ENCODE results near the gene NDOR1. TPM values are rescaled to one million over a fixed set of nuclear protein-coding genes. Genes with fewer than 3 reads are reported as not detected.
"Not testable (repeated sequence)": the region's sequence is repeated elsewhere in the genome, so short reads cannot be mapped to it uniquely, and the experiment has no call there.

Gene NDOR1
- total RNA-seq, 4 donors from 2014 or later, result 9.0 to 16.6 (median 15.4) TPM

DNA sequence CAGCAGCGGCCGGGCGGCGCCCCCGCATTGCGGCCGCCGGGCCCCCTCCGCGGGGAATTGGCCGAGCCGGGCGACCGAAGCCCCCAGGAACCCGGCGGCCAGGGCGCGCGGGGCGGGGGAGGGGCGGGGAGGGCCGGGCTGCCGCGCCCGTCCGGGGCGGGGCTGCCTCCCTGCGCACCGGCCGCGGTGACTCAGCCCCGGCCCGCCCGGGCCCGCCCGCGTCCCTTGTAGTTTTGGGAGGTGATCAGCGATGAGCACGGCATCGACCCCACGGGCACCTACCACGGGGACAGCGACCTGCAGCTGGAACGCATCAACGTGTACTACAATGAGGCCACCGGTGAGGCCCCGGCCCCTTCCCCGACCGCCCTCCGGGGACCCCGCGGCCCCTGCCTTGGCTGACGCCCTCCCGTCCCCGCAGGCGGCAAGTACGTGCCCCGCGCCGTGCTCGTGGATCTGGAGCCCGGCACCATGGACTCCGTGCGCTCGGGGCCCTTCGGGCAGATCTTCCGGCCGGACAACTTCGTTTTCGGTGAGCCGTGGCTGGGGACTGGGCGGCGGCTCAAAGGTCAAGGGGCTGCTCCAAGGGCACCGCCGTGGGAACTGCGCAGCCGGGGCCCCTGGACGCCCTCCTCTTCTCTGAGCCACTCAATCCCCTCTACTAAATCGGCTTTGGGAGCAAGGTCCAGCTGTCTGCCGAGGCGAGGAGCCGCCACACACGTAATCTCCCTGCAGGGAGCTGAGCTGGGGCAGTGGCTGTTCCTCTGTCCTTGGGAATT, 36.2 kb downstream of the NDOR1 start:
- H3K4me3 ChIP-seq (replicated peaks in 1 of 3), result peak overlapping the region; percentile 71 to 83 (median 72)
- H3K9me3 ChIP-seq, result no peaks in the 10 kb centered on the region
- peak; percentile 47 to 56 for DNase-seq
- peaks cover 15 to 45% of the 10 kb centered on the region in 2 donors for H3K4me1 ChIP-seq
- WGBS, 2 donors, result 5 to 27% methylated on average over 5 to 21 of the region's 83 CpGs
- peak overlapping the region; percentile 66 to 74 (median 70) for H3K27ac ChIP-seq
- H3K36me3 ChIP-seq, result peaks cover 16 to 18% of the 10 kb centered on the region in 2 donors
- TF ChIP-seq, protein P1, sequence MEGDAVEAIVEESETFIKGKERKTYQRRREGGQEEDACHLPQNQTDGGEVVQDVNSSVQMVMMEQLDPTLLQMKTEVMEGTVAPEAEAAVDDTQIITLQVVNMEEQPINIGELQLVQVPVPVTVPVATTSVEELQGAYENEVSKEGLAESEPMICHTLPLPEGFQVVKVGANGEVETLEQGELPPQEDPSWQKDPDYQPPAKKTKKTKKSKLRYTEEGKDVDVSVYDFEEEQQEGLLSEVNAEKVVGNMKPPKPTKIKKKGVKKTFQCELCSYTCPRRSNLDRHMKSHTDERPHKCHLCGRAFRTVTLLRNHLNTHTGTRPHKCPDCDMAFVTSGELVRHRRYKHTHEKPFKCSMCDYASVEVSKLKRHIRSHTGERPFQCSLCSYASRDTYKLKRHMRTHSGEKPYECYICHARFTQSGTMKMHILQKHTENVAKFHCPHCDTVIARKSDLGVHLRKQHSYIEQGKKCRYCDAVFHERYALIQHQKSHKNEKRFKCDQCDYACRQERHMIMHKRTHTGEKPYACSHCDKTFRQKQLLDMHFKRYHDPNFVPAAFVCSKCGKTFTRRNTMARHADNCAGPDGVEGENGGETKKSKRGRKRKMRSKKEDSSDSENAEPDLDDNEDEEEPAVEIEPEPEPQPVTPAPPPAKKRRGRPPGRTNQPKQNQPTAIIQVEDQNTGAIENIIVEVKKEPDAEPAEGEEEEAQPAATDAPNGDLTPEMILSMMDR (IDR thresholded peaks at IDR 0.05), result no peak
- TF ChIP-seq POLR2A (IDR thresholded peaks at IDR 0.05), result no peak
- no peaks in the 10 kb centered on the region for H3K27me3 ChIP-seq
- intact Hi-C loops (cut with DNase I), result no loop called here

DNA sequence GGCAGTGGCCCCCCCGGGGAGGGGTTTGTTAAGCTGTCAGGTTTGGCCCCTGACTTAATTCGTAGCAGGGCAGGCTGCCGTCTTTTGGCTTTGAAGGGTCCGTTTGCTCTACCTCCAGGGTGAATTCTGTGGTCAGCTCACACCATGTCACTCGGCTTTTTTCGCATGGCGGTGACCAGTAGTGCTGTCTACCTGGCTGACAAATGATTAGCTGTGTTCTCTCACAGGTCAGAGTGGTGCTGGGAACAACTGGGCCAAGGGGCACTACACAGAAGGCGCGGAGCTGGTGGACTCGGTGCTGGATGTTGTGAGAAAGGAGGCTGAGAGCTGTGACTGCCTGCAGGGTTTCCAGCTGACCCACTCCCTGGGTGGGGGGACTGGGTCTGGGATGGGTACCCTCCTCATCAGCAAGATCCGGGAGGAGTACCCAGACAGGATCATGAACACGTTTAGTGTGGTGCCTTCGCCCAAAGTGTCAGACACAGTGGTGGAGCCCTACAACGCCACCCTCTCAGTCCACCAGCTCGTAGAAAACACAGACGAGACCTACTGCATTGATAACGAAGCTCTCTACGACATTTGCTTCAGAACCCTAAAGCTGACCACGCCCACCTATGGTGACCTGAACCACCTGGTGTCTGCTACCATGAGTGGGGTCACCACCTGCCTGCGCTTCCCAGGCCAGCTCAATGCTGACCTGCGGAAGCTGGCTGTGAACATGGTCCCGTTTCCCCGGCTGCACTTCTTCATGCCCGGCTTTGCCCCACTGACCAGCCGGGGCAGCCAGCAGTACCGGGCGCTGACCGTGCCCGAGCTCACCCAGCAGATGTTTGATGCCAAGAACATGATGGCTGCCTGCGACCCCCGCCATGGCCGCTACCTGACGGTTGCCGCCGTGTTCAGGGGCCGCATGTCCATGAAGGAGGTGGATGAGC, 37.0 kb downstream of the NDOR1 start:
- TF ChIP-seq POLR2A (IDR thresholded peaks at IDR 0.05), result no peak
- TF ChIP-seq, protein P1 (IDR thresholded peaks at IDR 0.05), result no peak
- no peaks in the 10 kb centered on the region for H3K9me3 ChIP-seq
- H3K27me3 ChIP-seq, result no peaks in the 10 kb centered on the region
- peak overlapping the region; percentile 71 to 83 (median 72) for H3K4me3 ChIP-seq (replicated peaks in 1 of 3)
- 83 to 84% methylated on average over 30 to 36 of the region's 36 CpGs for WGBS, 2 donors
- peaks cover 16 to 18% of the 10 kb centered on the region in 2 donors for H3K36me3 ChIP-seq
- no peak for DNase-seq
- intact Hi-C loops (cut with DNase I), result no loop called here
- H3K4me1 ChIP-seq, result peaks cover 8 to 36% of the 10 kb centered on the region in 2 donors
- peak overlapping the region in 2 of 3 donors; percentile 55 to 66 for H3K27ac ChIP-seq

DNA sequence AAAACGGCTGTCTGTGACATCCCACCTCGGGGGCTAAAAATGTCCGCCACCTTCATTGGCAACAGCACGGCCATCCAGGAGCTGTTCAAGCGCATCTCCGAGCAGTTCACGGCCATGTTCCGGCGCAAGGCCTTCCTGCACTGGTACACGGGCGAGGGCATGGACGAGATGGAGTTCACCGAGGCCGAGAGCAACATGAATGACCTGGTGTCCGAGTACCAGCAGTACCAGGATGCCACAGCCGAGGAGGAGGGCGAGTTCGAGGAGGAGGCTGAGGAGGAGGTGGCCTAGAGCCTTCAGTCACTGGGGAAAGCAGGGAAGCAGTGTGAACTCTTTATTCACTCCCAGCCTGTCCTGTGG, 37.7 kb downstream of the NDOR1 start:
- 93 to 96% methylated on average over 18 of the region's 18 CpGs for WGBS, 2 donors
- peaks cover 8 to 29% of the 10 kb centered on the region in 2 donors for H3K4me1 ChIP-seq
- H3K27me3 ChIP-seq; DNase-seq; intact Hi-C loops (cut with DNase I); H3K4me3 ChIP-seq (replicated peaks in 1 of 3); H3K9me3 ChIP-seq; H3K27ac ChIP-seq: not testable (repeated sequence)
- H3K36me3 ChIP-seq, result peaks cover 16 to 18% of the 10 kb centered on the region in 2 donors

DNA sequence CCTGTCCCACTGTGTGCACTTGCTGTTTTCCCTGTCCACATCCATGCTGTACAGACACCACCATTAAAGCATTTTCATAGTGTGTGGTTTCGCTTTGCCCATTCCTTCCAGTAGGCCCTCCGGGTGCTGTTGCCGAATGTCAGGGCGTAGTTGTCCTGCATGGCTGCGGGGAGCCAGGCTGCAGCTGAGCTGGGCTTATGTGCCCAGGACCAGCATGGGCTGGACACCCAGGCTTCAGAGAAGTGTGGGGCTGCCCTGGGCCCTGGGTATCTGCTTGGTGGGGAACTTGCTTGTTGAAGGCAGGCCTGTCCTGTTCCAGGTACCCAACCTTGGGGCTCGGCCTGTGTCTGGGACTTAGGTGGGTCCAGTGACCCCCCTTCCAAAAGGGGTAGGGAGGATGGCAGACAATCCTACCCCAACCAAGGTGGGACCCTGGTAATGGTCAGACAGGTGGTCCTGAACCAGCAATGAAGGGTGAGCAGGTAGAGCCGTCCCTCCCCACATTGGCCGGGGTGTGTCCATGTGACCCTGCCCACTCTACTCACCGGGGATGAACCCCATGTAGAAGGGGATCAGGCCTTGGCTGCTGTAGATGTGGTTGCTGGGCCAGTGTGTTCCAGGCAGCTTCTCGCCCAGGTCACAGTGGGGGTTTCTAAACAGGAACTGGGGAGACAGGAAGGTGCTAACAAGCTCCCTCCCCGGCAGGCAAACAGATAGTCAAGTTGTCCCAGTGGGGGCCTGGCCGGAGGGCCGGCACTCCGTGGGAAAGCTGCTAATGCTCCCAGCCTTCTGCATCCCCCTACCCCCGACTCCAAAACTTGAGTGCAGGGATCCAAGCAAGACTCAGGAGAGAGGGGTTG, 38.4 kb downstream of the NDOR1 start:
- no peak for TF ChIP-seq POLR2A (IDR thresholded peaks at IDR 0.05)
- intact Hi-C loops (cut with DNase I), result no loop called here
- Histone ChIP-seq H3K4me1 (peaks cover 8 to 23% of the 10 kb centered on the region in 2 donors), H3K9me3 (no peaks in the 10 kb centered on the region), H3K27ac (no peak overlapping the region), H3K36me3 (peaks cover 16 to 18% of the 10 kb centered on the region in 2 donors), H3K27me3 (no peaks in the 10 kb centered on the region), H3K4me3 (replicated peaks in 1 of 3) (no peak overlapping the region)
- WGBS, 2 donors, result 74 to 82% methylated on average over 13 to 14 of the region's 15 CpGs
- DNase-seq, result no peak

DNA sequence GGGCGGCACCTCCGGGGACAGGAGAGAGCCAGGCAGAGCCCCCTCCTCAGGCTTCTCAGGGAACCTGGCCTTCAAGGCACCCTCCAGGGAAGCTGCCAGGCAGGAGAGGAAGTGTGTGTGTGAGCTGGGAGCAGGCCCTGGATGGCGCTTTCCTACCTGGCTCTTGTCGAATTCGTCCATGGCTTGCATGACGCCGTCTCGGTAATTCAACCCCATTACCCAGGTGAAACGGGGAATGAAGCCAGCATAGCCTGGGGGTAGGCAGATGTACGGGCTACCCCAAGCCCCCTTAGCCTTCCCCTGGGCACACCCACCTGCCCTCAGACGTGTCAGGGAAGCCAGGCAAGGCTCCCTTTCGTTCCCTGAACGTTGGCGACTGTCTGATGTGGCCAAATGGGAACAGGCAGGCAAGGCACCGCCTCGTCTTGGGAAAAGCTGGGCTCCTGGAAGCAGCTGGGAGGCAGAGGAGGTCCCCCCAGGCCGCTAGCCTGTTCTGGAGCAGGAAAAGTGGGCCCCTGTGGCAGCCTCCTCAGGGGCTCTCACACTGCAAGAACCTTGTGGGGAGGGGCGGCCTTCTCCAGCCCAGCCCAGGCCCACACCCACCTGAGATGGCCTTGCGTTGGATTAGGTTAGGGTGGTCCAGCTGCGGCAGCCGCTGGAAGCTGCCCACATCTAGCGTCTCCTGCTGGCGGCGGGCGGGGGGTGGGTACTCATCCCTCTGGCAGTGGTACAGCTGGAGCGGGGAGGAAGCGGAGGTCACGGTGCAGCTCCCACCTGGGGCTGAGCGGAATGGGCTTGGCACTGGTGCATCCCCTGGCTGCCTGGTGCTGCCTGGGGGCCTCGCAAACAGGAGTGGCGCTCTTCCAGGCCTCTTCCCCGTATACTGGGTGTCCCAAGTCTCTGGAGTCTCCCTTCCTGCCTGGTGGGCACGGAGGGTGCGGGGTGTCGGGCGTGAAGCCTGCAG, 39.3 kb downstream of the NDOR1 start:
- H3K27me3 ChIP-seq, result no peaks in the 10 kb centered on the region
- TF ChIP-seq, protein P1 (IDR thresholded peaks at IDR 0.05), result no peak
- no peak for TF ChIP-seq POLR2A (IDR thresholded peaks at IDR 0.05)
- DNase-seq, result peak in 1 of 2 donors; percentile 27
- H3K9me3 ChIP-seq, result no peaks in the 10 kb centered on the region
- H3K27ac ChIP-seq, result no peak overlapping the region
- peaks cover 8 to 14% of the 10 kb centered on the region in 2 donors for H3K4me1 ChIP-seq
- no peak overlapping the region for H3K4me3 ChIP-seq (replicated peaks in 1 of 3)
- 50 to 73% methylated on average over 12 to 25 of the region's 36 CpGs for WGBS, 2 donors
- intact Hi-C loops (cut with DNase I), result no loop called here
- H3K36me3 ChIP-seq, result peaks cover 16 to 18% of the 10 kb centered on the region in 2 donors

All from thyroid gland (tissue), 4 donors.